ENCODE data around the gene LIG1.

DNA sequence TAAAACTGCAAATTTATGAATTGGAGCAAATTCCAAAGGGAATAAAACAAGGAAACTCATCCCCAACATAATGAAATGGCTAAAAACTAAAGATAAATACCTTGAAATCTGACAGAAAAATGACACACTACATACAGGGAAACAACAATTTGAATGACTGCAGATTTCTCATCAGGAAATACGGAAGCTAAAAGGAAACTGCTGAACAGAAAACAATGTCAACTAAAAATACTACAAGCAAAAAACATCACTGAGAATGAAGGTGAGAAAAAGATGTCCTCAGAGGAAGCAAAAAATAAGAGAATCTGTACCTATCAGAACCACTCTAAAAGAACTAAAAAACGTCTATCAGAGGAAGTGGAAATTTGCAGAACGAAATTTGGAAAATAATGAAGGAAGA, 39.9 kb upstream of the LIG1 start:
- TF ChIP-seq, protein P1, sequence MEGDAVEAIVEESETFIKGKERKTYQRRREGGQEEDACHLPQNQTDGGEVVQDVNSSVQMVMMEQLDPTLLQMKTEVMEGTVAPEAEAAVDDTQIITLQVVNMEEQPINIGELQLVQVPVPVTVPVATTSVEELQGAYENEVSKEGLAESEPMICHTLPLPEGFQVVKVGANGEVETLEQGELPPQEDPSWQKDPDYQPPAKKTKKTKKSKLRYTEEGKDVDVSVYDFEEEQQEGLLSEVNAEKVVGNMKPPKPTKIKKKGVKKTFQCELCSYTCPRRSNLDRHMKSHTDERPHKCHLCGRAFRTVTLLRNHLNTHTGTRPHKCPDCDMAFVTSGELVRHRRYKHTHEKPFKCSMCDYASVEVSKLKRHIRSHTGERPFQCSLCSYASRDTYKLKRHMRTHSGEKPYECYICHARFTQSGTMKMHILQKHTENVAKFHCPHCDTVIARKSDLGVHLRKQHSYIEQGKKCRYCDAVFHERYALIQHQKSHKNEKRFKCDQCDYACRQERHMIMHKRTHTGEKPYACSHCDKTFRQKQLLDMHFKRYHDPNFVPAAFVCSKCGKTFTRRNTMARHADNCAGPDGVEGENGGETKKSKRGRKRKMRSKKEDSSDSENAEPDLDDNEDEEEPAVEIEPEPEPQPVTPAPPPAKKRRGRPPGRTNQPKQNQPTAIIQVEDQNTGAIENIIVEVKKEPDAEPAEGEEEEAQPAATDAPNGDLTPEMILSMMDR (IDR thresholded peaks at IDR 0.05) = no peak
- no peak for TF ChIP-seq POLR2AphosphoS5 (IDR thresholded peaks at IDR 0.05)
